Memory B cell (primary cell): ENCODE measurements around the gene TRIM8.

ENCODE experiments used
- ATAC-seq: fragments of 150-1000 bp; cut with Tn5 transposase; 2 replicates; pipeline ENCODE4 v1.10.0; 2021; ENCODE audit warnings: low read depth, mild to moderate bottlenecking, moderate library complexity
- DNase-seq, 2 donors: peaks; one replicate each; pipeline ENCODE4 v3.0.0; 2022; ENCODE audit warnings: low spot score in 2 of 2
- H3K27ac Mint-ChIP-seq: one replicate; pipeline ENCODE4 v1.8.0; 2022; ENCODE audit warnings: mild to moderate bottlenecking, moderate library complexity, mixed read lengths
- H3K27me3 Mint-ChIP-seq: one replicate; pipeline ENCODE4 v1.8.0; 2022; ENCODE audit warnings: mixed read lengths
- H3K36me3 Mint-ChIP-seq: one replicate; pipeline ENCODE4 v1.8.0; 2022; ENCODE audit warnings: mild to moderate bottlenecking, mixed read lengths
- H3K4me1 Mint-ChIP-seq: one replicate; pipeline ENCODE4 v1.8.0; 2022; ENCODE audit warnings: mixed read lengths
- H3K4me3 Mint-ChIP-seq: one replicate; pipeline ENCODE4 v1.8.0; 2022; ENCODE audit warnings: mild to moderate bottlenecking, moderate library complexity, mixed read lengths
- H3K9me3 Mint-ChIP-seq: one replicate; pipeline ENCODE4 v1.8.0; 2022; ENCODE audit warnings: mixed read lengths

TRIM8 gene

DNA sequence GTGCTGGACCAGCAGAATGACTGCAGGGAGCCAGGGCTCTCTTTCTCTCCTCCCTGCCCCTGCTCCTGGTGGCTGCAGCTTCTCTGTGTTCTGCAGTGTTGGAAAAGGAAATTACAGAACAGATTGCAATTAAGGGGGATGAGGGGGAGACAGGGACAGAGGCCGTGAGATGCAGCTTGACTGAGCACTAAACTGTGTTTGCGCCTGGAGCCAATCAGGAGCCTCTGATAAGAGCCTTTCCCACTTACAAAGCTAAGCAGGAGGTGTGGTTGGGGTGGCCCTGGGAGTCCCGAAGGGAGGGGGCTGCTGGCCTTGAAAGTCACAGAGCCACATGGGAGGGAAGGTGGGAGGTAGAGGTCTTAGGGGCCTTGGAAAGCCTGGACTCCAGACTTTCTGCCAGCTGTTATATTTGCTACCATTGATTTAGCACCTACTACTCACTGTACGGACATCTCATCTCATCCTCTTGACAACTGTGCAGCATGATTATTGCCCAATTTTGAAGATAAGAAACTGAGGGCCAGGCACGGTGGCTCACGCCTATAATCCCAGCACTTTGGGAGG is 26.7 kb downstream of the TRIM8 start:
- no peak for DNase-seq
- ATAC-seq, result no peak
- H3K4me1 Mint-ChIP-seq, result peaks cover 10% of the 10 kb centered on the region
- H3K9me3 Mint-ChIP-seq, result no peaks in the 10 kb centered on the region
- no peaks in the 10 kb centered on the region for H3K36me3 Mint-ChIP-seq
- H3K27ac Mint-ChIP-seq, result no peak overlapping the region
- no peaks in the 10 kb centered on the region for H3K27me3 Mint-ChIP-seq
- no peak overlapping the region for H3K4me3 Mint-ChIP-seq

GRCh38 chr10:102673236-102673818 is 29.0 kb downstream of the TRIM8 start:
- H3K36me3 Mint-ChIP-seq, result no peaks in the 10 kb centered on the region
- no peak for DNase-seq
- no peaks in the 10 kb centered on the region for H3K27me3 Mint-ChIP-seq
- H3K9me3 Mint-ChIP-seq, result no peaks in the 10 kb centered on the region
- no peak for ATAC-seq
- H3K4me3 Mint-ChIP-seq, result no peak overlapping the region
- H3K27ac Mint-ChIP-seq, result peak overlapping the region; percentile 5
- H3K4me1 Mint-ChIP-seq, result peaks cover 13% of the 10 kb centered on the region

- no peaks in the 10 kb centered on the region for H3K9me3 Mint-ChIP-seq
- peak overlapping the region; percentile 5 for H3K27ac Mint-ChIP-seq
- peak; percentile 34 for ATAC-seq
- no peak for DNase-seq
- H3K36me3 Mint-ChIP-seq, result no peaks in the 10 kb centered on the region
- H3K4me3 Mint-ChIP-seq, result peak overlapping the region; percentile 2
- peaks cover 17% of the 10 kb centered on the region for H3K4me1 Mint-ChIP-seq
- H3K27me3 Mint-ChIP-seq, result no peaks in the 10 kb centered on the region
These were observed 29.7 kb downstream of the TRIM8 start for GRCh38 chr10:102673819-102674511.

DNA sequence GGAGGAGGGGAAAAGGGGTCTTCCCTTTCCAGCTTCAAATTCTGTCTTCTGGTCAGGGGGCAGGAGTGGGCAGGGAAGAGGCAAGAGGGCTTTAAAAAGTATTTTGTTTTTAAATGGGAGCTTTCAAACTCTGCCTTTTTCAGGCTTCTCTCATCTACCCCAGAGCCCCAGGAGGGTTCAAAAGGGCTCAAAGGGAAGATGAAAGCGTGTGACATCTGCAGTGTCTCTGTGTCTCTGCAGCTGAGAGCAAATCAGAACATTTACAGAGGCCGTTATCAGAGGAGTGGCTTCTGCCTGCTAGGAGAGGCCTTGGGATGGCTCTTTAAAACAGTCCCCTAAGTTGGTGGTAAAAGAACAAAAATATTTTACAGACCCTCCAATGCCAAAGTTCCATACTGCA is 30.3 kb downstream of the TRIM8 start:
- Mint-ChIP-seq H3K27me3 (no peaks in the 10 kb centered on the region), H3K4me3 (no peak overlapping the region), H3K4me1 (peaks cover 17% of the 10 kb centered on the region), H3K27ac (no peak overlapping the region), H3K9me3 (no peaks in the 10 kb centered on the region), H3K36me3 (no peaks in the 10 kb centered on the region)
- ATAC-seq (no peak), DNase-seq (no peak)

- no peaks in the 10 kb centered on the region for H3K27me3 Mint-ChIP-seq
- ATAC-seq (no peak), DNase-seq (no peak)
- peaks cover 17% of the 10 kb centered on the region for H3K4me1 Mint-ChIP-seq
- no peak overlapping the region for H3K4me3 Mint-ChIP-seq
- no peaks in the 10 kb centered on the region for H3K36me3 Mint-ChIP-seq
- no peaks in the 10 kb centered on the region for H3K9me3 Mint-ChIP-seq
- H3K27ac Mint-ChIP-seq, result peak overlapping the region; percentile 6
These were observed 30.9 kb downstream of the TRIM8 start for GRCh38 chr10:102675011-102675665.

DNA sequence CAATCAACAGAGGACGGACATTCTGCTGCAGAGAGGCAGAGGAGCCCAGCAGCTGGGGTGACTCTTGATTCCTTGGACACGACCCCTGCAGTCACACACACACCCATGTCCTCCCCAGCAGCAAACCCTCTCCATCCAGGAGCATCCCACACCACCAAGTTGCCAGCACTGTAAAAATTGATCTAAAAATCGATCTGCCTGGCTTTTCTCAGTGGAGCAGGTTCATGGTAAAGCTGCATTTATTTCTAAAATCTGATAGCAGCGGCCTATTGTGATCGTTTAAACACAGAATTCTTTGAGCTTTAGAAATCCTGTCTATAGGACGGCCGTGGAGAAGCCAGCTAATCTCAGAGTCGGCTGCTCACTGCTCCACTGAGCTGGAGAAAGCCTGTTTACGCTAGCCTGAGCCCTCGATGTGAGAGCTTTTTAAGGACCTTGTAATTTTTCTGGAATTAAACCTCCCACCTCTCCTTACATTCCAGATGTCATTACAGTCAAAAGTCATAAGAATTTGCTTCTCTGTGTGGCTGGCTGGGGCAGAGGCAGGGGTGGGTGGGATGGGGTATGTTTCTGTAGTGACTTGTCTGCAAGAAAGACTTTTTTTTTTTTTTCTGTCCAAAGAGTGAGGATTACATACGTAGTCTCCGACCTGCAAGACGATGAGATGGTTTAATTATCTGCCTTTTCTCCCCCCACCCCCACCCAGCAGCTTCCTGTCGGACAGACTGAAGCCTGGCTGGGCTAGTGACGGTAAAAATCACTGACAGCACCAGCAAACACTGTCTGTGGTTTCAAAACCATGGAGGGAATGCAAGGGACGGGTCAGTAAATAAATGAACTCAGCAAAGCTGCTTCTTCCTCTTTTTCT is 31.6 kb downstream of the TRIM8 start:
- peak; percentile 66 for ATAC-seq

DNA sequence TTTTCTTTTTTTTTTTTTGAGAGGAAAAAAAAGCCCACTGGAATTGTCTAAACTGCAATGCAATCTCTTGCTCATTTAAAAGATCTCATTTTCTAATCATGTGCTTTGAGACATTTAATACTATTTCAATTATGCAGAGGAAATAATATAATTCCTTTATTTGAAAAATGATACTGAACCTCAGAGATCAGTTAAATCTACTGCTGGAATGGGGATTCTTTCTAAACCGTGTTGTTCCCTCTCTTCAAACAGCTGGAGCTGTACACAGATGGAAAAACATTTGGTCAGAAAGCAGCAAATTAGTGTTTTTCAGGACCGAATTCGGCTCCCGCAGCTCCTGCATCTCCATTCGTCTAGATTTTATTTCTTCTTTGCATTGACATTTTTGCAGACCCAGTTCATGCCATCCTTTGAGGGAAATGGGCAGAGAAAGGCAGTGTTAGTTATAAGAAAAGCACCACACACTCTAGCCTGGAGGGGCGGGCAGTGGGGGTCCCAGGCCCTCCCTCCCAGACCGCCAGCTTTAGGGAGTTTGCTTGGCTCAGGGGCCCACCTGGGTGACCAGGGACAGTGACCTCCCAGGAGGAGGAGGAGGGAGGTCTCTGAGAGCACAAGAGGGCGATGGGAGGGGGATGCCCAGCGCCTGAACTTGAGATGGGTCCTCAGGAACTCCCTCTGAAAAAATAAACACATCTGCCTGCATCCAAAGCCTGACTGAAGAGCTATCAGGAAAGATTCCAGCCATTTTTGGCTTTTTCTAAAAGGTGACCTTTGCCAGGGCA is 32.4 kb downstream of the TRIM8 start:
- no peak overlapping the region for H3K4me3 Mint-ChIP-seq
- H3K36me3 Mint-ChIP-seq, result no peaks in the 10 kb centered on the region
- no peak overlapping the region for H3K27ac Mint-ChIP-seq
- H3K4me1 Mint-ChIP-seq, result peaks cover 17% of the 10 kb centered on the region
- no peaks in the 10 kb centered on the region for H3K9me3 Mint-ChIP-seq
- ATAC-seq (no peak), DNase-seq (no peak)
- H3K27me3 Mint-ChIP-seq, result no peaks in the 10 kb centered on the region

More for the DNA sequence above, 31.6 kb downstream of the TRIM8 start:
- Mint-ChIP-seq H3K4me1 (peaks cover 17% of the 10 kb centered on the region), H3K27ac (peak overlapping the region; percentile 6), H3K36me3 (no peaks in the 10 kb centered on the region), H3K27me3 (no peaks in the 10 kb centered on the region), H3K4me3 (peak overlapping the region; percentile 14), H3K9me3 (no peaks in the 10 kb centered on the region)
- no peak for DNase-seq

DNA sequence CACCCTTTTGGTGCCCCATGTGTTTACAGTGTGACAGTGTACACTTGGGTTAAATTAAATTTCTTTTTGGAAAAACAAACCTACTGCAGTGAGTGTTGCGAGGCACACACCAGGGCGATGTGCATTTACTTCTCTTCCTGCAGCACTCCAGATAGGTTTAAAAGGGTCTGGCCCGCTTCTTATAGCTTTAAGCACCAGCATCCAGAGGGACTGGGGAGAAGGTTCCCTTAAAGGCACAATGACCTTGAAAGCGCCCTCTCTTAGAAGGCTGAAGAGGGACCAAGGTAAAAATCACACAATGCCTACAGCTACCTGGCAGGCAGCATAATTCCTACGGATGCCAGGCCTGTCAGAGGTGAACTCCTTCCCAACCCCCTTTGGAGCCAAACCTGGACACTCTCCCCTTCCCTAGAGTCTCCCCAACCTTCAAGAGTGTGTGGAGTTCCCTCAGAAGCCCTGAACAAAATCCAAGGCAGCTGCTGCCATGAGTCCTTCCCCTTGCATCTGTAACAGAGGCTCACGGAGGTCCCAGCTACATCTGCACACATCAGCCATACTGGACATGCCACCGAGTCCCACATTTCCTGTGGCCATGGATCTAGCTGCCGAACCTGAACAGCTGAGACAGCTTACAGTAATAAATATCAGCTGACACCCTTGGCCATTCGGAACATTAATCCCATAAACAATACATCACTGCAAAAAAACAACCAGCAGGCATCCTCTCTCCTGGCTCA is 33.2 kb downstream of the TRIM8 start:
- Mint-ChIP-seq H3K4me3 (no peak overlapping the region), H3K27ac (no peak overlapping the region), H3K27me3 (no peaks in the 10 kb centered on the region), H3K9me3 (no peaks in the 10 kb centered on the region), H3K36me3 (peaks cover 2% of the 10 kb centered on the region), H3K4me1 (peaks cover 17% of the 10 kb centered on the region)
- ATAC-seq (no peak), DNase-seq (no peak)

DNA sequence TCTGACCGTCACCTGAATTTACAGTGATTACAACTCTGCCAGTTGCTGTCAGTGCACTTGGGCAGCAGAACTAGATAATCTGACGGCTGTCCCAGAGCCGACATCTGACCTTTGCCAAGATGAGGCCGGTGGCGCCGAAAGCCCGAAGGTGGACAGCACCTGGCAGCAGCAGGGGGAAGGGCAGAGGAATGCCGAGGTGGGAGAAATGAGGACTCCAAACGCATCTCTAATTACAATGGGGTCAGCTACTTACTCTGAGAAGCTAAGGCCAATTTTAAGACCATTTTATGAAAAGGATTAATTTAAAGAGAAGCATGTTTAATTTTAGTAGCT is 33.8 kb downstream of the TRIM8 start:
- DNase-seq (no peak), ATAC-seq (no peak)
- no peak overlapping the region for H3K4me3 Mint-ChIP-seq
- H3K27ac Mint-ChIP-seq, result no peak overlapping the region
- peaks cover 2% of the 10 kb centered on the region for H3K36me3 Mint-ChIP-seq
- H3K4me1 Mint-ChIP-seq, result peaks cover 17% of the 10 kb centered on the region
- H3K9me3 Mint-ChIP-seq, result no peaks in the 10 kb centered on the region
- H3K27me3 Mint-ChIP-seq, result no peaks in the 10 kb centered on the region

DNA sequence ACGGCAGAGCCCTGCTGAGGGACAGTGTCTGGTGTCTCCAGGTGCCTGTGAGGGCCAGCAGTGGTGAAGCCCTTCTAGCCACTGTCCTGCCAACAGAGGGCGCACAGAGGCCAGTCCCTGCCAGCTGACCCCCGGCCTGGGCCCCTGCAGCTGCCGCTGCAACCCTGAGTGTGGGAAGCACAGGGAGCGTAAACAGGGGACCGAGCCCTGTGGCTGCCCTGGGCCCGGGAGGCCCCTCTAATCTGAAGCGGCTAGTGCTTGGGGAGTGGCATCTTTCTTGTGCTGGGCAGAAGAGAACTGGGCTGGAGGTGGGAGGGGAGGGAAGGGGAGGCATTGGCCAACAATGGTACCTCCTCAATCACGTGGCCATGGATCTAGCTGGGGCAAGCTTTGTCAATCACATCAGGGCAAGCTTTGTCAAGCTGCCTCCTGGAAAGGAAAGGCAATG is 34.6 kb downstream of the TRIM8 start:
- H3K27me3 Mint-ChIP-seq, result no peaks in the 10 kb centered on the region
- DNase-seq, result no peak
- peak; percentile 36 for ATAC-seq
- H3K36me3 Mint-ChIP-seq, result peaks cover 2% of the 10 kb centered on the region
- H3K9me3 Mint-ChIP-seq, result no peaks in the 10 kb centered on the region
- H3K4me3 Mint-ChIP-seq, result no peak overlapping the region
- H3K27ac Mint-ChIP-seq, result peak overlapping the region; percentile 39
- peaks cover 14% of the 10 kb centered on the region for H3K4me1 Mint-ChIP-seq

- no peak overlapping the region for H3K27ac Mint-ChIP-seq
- H3K4me1 Mint-ChIP-seq, result peaks cover 10% of the 10 kb centered on the region
- H3K4me3 Mint-ChIP-seq, result no peak overlapping the region
- DNase-seq (no peak), ATAC-seq (no peak)
- H3K9me3 Mint-ChIP-seq, result no peaks in the 10 kb centered on the region
- peaks cover 2% of the 10 kb centered on the region for H3K36me3 Mint-ChIP-seq
- no peaks in the 10 kb centered on the region for H3K27me3 Mint-ChIP-seq
These were observed 35.3 kb downstream of the TRIM8 start for GRCh38 chr10:102679596-102679995.

GRCh38 chr10:102681696-102682095 is 37.4 kb downstream of the TRIM8 start:
- DNase-seq, result no peak
- peaks cover 8% of the 10 kb centered on the region for H3K36me3 Mint-ChIP-seq
- H3K4me1 Mint-ChIP-seq, result peaks cover 4% of the 10 kb centered on the region
- H3K9me3 Mint-ChIP-seq, result no peaks in the 10 kb centered on the region
- no peak overlapping the region for H3K4me3 Mint-ChIP-seq
- H3K27ac Mint-ChIP-seq, result no peak overlapping the region
- H3K27me3 Mint-ChIP-seq, result no peaks in the 10 kb centered on the region
- ATAC-seq, result no peak

DNA sequence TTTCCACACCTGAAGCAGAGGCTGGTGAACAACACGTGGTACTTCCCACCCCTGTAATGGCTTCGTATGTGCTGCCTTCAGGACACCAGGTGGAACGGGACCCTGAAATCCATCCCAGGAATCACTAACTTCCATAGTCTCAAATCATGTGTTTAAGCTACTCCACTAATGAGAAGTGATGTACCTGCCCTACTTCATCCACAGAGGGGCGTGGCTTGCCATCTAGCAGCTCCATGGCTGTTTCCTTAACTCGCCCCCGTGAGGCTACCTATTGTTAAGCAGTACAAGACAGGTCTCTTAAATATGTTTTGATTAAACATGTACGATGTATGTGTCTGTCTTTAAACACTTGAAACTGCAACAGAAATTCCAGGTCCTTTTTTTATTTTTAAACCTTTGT is 38.1 kb downstream of the TRIM8 start:
- Mint-ChIP-seq H3K27ac (no peak overlapping the region), H3K9me3 (no peaks in the 10 kb centered on the region), H3K4me1 (peaks cover 4% of the 10 kb centered on the region), H3K36me3 (peaks cover 8% of the 10 kb centered on the region), H3K27me3 (no peaks in the 10 kb centered on the region), H3K4me3 (no peak overlapping the region)
- no peak for ATAC-seq
- no peak for DNase-seq
